H1 (cell line): Measurements from ENCODE around the gene LBX1. TPM values are rescaled to one million over a fixed set of nuclear protein-coding genes. Genes with fewer than 3 reads are reported as not detected.
A peak's percentile ranks its signal among the peaks of the same experiment; 100 is the strongest.

ENCODE experiments used
- RNF2 ChIP-seq: fragments of 200-900, 300-1000 bp; sonication (generic); IDR thresholded peaks from 2 replicates; pipeline ENCODE4 v1.7.1; 2016; ENCODE audit warnings: borderline replicate concordance, low read depth, mild to moderate bottlenecking, antibody characterized with exemption, low read length; ENCODE audit not compliant: poor library complexity, severe bottlenecking; ENCODE audit errors: missing control alignments
- SUZ12 ChIP-seq: fragments of 200-600 bp; sonication (generic); IDR thresholded peaks from 2 replicates; pipeline ENCODE4 v1.6.1; 2012; ENCODE audit warnings: mild to moderate bottlenecking, inconsistent platforms, low read length, moderate library complexity, mixed read lengths
- polyA plus RNA-seq, 7 experiments: library from polyadenylated mRNA; depleted of rRNA in 3 of 7; stranded (reverse) in 5 of 7; unstranded in 2 of 7; fragments of >200 nt in 5 of 7; fragments of 200-250 nt in 2 of 7; gene quantifications; 1 replicate in 5 of 7; 2 replicates in 1 of 7; 4 replicates in 1 of 7; pipeline versions ENCODE4 v1.2.1 to v1.2.3, GENCODE V29; 2011 to 2013; ENCODE audit warnings: missing spikeins in 2 of 7, mixed read lengths in 2 of 7
- total RNA-seq: library from RNA; stranded (reverse); fragmentation: NEBNext Ultra II Directional; extraction: Animal tissue kit (Norgen Biotek cat#: 25700); gene quantifications from 2 replicates; pipeline ENCODE4 v1.2.1, GENCODE V29; 2021

Gene LBX1
- total and polyA plus RNA-seq, 2 of the 8 experiments (the other 6 are each of a cell fraction or from before 2014, with no cell fraction given), result not detected

DNA sequence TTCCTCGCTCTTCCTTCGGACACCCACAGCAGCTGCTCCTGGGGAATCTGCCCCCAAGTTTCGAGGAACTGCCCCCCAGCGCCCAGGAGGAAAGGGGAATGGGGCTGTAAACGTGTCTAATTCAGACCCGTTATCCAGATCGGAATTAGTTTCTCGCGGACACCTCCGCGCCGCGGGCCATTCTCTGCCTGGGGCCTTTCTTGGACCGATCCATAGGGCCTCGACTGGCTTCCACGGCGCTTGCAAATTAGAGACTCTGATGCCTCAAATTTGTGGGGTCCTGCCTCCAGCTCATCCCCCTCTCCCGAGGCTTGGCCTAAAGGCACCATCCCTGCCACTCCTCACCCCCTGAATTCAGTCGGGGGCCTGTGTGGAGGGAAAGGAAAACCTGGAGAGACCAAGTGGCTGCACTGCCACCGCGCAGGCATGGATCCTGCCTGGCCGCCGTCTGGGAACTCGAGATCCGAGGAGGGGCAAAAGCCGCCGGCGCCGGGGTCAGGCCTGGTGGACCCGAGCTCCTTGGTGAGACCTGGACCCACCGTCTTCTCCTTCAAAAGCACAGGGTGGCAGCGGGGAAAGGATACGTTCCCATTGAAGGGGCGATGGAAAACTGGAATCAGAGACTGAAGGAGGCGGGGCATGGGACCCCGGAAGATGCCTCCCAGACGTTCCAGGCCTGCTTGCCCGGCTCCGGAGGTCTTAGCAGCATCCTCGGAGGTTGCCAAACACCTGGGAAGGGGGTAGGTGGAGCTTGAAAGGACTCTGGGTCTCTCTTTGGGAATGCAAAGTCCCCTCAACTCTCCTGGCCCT is 13.7 kb downstream of the LBX1 start (continued):
- peak; percentile 37 for TF ChIP-seq RNF2
- peak; percentile 94 for TF ChIP-seq SUZ12
